Prostate gland (tissue), 2 donors: Measurements from ENCODE around the gene PSTPIP1. TPM values are rescaled to one million over a fixed set of nuclear protein-coding genes. Genes with fewer than 3 reads are reported as not detected.

Source experiments
- DNase-seq: peaks from one replicate; pipeline ENCODE4 v3.0.0-alpha.2; 2019; ENCODE audit warnings: low spot score
- H3K27ac ChIP-seq, 2 donors: fragments of 200-600 bp; sonication (generic); 2 replicates each; pipeline ENCODE4 v1.5.1; 2017 to 2019
- H3K27me3 ChIP-seq: fragments of 200-600 bp; sonication (generic); replicated peaks from 2 replicates; pipeline ENCODE4 v1.5.1; 2019; ENCODE audit not compliant: insufficient read depth
- H3K36me3 ChIP-seq, 2 donors: fragments of 200-600 bp; sonication (generic); 1 replicate in 1 of 2; 2 replicates in 1 of 2; pipeline versions ENCODE4 v1.5.1 to v1.8.1; 2017 to 2019
- H3K4me1 ChIP-seq: fragments of 200-600 bp; sonication (generic); replicated peaks from 2 replicates; pipeline ENCODE4 v1.5.1; 2019
- H3K4me3 ChIP-seq, 2 donors: fragments of 200-600 bp; sonication (generic); 2 replicates each; pipeline ENCODE4 v1.5.1; 2017 to 2019
- H3K9me3 ChIP-seq: fragments of 200-600 bp; sonication (generic); 2 replicates; pipeline ENCODE4 v1.5.1; 2017
- POLR2A ChIP-seq: fragments of 450-650 bp; IDR thresholded peaks from one replicate; pipeline ENCODE4 v1.6.1; 2016; ENCODE audit warnings: antibody characterized with exemption, mild to moderate bottlenecking
- POLR2AphosphoS5 ChIP-seq: sonication (generic); formaldehyde crosslinking; IDR thresholded peaks from one replicate; pipeline ENCODE4 v1.6.1; 2017; ENCODE audit warnings: antibody characterized with exemption
- WGBS: methylation state at CpG from one replicate; pipeline ENCODE4 v1.1.5; 2018; 5-methylcytosine and 5-hydroxymethylcytosine counted together
- intact Hi-C: fragments of 100-400 bp; cut with DNase I; formaldehyde crosslinking; loops from one replicate; pipeline ENCODE4 v1.14.2; 2022
- total RNA-seq, 2 donors: library from RNA; depleted of rRNA; stranded (reverse); fragments of >200 nt; gene quantifications; one replicate each; pipeline ENCODE4 v1.1.0, GENCODE V29; 2016
- TF ChIP-seq, protein P1 (sequence below), 4 experiments: fragments of 200-600 bp in 2 of 4; fragments of 450-650 bp in 2 of 4; sonication (generic) in 2 of 4; IDR thresholded peaks; 1 replicate in 3 of 4; 2 replicates in 1 of 4; pipeline ENCODE4 v1.5.1; 2016 to 2019; ENCODE audit warnings: antibody characterized with exemption in 4 of 4, mild to moderate bottlenecking in 2 of 4, moderate library complexity in 2 of 4

Gene PSTPIP1
- total RNA-seq, 2 donors from 2014 or later, result 2.1 to 7.0 TPM

DNA sequence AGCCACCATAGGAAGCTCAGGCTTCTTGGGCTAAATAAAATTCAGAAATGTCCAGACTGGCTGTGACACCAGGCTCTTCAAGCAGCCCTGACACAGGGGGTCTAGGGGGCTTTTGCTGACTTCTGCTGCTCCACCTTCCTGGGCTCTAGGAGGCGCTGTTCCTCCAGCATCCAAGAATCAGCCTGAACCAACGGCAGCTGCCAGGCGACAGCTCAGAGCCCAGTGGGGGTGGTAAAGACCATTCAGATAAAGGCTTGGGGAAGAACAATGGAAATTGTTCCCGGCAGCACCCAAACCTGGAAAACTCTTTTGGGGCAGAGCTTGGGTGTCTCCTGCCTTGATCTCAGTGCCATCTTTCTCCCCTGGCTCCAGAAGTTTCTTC lies 21.6 kb upstream of the PSTPIP1 start:
- H3K9me3 ChIP-seq, result no peaks in the 10 kb centered on the region
- DNase-seq, result no peak
- intact Hi-C loops, result no loop called here
- no peaks in the 10 kb centered on the region for H3K36me3 ChIP-seq
- no peaks in the 10 kb centered on the region for H3K27me3 ChIP-seq
- no peaks in the 10 kb centered on the region for H3K4me1 ChIP-seq
- TF ChIP-seq, protein P1, sequence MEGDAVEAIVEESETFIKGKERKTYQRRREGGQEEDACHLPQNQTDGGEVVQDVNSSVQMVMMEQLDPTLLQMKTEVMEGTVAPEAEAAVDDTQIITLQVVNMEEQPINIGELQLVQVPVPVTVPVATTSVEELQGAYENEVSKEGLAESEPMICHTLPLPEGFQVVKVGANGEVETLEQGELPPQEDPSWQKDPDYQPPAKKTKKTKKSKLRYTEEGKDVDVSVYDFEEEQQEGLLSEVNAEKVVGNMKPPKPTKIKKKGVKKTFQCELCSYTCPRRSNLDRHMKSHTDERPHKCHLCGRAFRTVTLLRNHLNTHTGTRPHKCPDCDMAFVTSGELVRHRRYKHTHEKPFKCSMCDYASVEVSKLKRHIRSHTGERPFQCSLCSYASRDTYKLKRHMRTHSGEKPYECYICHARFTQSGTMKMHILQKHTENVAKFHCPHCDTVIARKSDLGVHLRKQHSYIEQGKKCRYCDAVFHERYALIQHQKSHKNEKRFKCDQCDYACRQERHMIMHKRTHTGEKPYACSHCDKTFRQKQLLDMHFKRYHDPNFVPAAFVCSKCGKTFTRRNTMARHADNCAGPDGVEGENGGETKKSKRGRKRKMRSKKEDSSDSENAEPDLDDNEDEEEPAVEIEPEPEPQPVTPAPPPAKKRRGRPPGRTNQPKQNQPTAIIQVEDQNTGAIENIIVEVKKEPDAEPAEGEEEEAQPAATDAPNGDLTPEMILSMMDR (IDR thresholded peaks at IDR 0.05), result no peak
- TF ChIP-seq POLR2A, result no peak
- no peak overlapping the region for H3K4me3 ChIP-seq
- no peak overlapping the region for H3K27ac ChIP-seq
- 44% methylated on average over 4 of the region's 4 CpGs for WGBS

DNA sequence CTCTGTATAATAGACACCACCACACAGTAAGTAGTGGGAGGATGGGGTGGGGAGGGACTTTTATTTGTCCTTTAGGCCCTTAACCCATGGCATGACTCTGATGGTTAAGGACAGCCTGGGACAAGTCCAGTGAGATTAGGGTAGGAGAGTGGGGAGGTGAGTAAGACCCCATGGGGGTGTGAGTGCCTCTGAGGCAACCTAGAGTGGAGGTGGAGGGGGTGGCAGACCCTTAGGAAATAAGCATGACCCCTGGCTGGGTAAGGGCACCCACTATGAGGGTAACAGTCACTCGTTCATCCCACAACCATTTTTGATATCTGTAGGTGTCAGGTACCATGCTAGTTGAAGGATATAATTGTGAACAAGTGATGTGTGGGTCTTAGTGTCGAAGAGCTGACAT lies 21.0 kb upstream of the PSTPIP1 start:
- TF ChIP-seq, protein P1 (IDR thresholded peaks at IDR 0.05), result no peak
- no peak for TF ChIP-seq POLR2A
- TF ChIP-seq POLR2AphosphoS5, result no peak
- WGBS, result 96% methylated on average over 2 of the region's 2 CpGs
- H3K27ac ChIP-seq, result no peak overlapping the region
- H3K9me3 ChIP-seq, result no peaks in the 10 kb centered on the region
- H3K4me1 ChIP-seq, result no peaks in the 10 kb centered on the region
- DNase-seq, result no peak
- H3K36me3 ChIP-seq, result no peaks in the 10 kb centered on the region
- no peaks in the 10 kb centered on the region for H3K27me3 ChIP-seq
- intact Hi-C loops, result no loop called here
- no peak overlapping the region for H3K4me3 ChIP-seq

DNA sequence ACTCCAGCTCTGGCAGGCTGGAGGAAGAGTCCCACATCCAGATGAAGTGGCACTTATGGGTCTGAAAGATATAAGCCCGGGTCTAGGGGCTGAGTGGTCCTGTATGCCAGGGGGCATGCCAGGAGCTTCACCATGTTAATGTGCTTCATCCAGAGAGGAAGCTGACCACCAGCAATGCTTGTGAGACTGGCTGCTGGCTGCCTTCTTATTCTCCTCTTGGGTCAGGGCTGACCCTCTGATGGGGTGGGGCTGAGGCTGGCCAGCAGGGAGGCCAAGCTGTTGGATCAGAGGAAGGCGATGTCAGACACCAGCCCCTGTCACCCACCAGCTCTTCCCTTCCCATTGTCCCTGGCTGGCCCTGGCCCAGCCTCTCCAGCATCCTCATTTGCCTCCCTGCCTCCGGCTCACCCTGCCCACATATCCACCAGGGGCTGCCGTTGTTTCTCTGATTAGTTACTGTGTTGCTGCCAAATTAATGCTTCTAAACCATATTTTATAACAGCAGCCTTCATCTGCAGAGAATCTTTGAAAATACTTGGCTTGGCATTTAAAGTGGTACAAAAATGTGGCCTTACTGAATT lies 20.4 kb upstream of the PSTPIP1 start:
- DNase-seq, result no peak
- H3K27me3 ChIP-seq, result no peaks in the 10 kb centered on the region
- TF ChIP-seq POLR2A (no peak), POLR2AphosphoS5 (no peak)
- TF ChIP-seq, protein P1 (IDR thresholded peaks at IDR 0.05), result no peak
- H3K4me3 ChIP-seq, result no peak overlapping the region
- H3K36me3 ChIP-seq, result no peaks in the 10 kb centered on the region
- no peaks in the 10 kb centered on the region for H3K4me1 ChIP-seq
- intact Hi-C loops, result no loop called here
- no peak overlapping the region for H3K27ac ChIP-seq
- H3K9me3 ChIP-seq, result no peaks in the 10 kb centered on the region
- WGBS, result 82% methylated on average over 4 of the region's 4 CpGs

DNA sequence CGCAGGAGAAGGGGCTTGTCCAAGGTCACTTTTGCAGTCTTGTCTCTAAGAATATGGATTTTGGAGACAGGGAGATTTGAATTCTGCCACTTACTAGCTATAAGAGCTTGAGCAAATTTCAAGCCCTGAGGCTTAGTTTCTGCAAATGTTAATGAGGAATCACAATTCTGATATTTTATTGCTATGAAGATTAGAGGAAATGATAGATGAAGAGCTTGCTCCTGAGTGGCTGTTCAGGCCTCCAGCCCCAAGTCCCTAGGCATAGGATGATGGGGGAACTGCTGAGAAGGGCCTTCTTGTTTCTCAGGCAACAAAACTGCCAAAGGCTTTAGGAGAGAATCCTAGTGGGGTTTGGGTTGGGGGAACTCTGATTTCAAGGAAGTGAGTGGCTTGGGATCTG lies 18.8 kb upstream of the PSTPIP1 start:
- H3K9me3 ChIP-seq, result no peaks in the 10 kb centered on the region
- H3K27me3 ChIP-seq, result no peaks in the 10 kb centered on the region
- WGBS, result 100% methylated on average over 1 of the region's 1 CpG
- H3K27ac ChIP-seq, result no peak overlapping the region
- no peaks in the 10 kb centered on the region for H3K4me1 ChIP-seq
- intact Hi-C loops, result no loop called here
- H3K36me3 ChIP-seq, result no peaks in the 10 kb centered on the region
- no peak overlapping the region for H3K4me3 ChIP-seq
- DNase-seq, result no peak
- no peak for TF ChIP-seq POLR2AphosphoS5
- TF ChIP-seq POLR2A, result no peak
- TF ChIP-seq, protein P1 (IDR thresholded peaks at IDR 0.05), result no peak

DNA sequence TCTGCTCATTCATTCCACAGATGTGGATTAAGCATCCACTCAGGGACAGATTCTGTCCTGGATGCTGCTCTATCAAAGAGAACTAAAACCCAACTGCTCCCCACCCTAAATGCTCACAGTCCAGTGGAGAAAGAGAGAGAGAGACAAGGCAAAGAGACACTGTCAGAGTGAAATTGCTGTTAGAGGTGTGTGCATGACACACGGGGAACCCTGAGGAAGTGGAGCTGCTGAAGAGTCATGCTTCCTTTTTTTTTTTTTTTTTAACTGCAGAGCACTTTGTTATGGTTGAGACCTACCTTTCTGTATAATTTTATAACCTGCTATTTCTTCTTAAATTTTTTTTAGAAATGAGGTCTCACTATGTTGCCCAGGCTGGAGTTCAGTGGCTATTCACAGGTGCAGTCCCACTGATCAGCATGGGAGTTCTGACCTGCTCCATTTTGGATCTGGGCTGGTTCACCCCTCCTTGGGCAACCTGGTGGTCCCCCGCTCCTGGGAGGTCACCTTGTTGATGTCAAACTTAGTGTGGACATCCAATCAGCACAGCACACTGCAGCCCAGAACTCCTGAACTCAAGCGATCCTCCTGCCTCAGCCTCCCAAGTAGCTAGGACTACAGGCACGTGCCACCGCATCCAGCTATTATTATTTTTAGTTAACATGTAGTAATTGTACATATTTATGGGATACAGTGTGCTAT lies 18.2 kb upstream of the PSTPIP1 start:
- 94% methylated on average over 5 of the region's 5 CpGs for WGBS
- TF ChIP-seq POLR2AphosphoS5 (no peak), POLR2A (no peak)
- TF ChIP-seq, protein P1 (IDR thresholded peaks at IDR 0.05), result no peak
- intact Hi-C loops, result no loop called here

More for the DNA sequence above, 18.2 kb upstream of the PSTPIP1 start:
- H3K4me3 ChIP-seq, result no peak overlapping the region
- H3K27ac ChIP-seq, result no peak overlapping the region
- no peaks in the 10 kb centered on the region for H3K4me1 ChIP-seq
- H3K9me3 ChIP-seq, result no peaks in the 10 kb centered on the region
- H3K27me3 ChIP-seq, result no peaks in the 10 kb centered on the region
- no peak for DNase-seq
- H3K36me3 ChIP-seq, result no peaks in the 10 kb centered on the region
